NCI-H524 treated with DMSO at 0.1 percent for 48 hours (cell line): ENCODE data around the gene CACNB4.
"Not testable (repeated sequence)": the region's sequence is repeated elsewhere in the genome, so short reads cannot be mapped to it uniquely, and the experiment has no call there.

Source experiments
- DNase-seq: peaks from one replicate; lab custom pipeline; 2025; lab: John Stamatoyannopoulos, UW

The CACNB4 gene

GRCh38 chr2:152098496-152099366, at the start of gene CACNB4:
CACNB4 (minus strand) TSS chr2:152099044.
- DNase-seq: no peak

GRCh38 chr2:152134488-152135280, 35.8 kb upstream of the CACNB4 start:
- DNase-seq: no peak

GRCh38 chr2:152132306-152132705, 33.5 kb upstream of the CACNB4 start:
- DNase-seq: no peak

- no peak for DNase-seq
Measured at GRCh38 chr2:152127628-152128027, 28.8 kb upstream of the CACNB4 start.

GRCh38 chr2:152126664-152127063, 27.8 kb upstream of the CACNB4 start:
- DNase-seq: no peak

GRCh38 chr2:152122161-152122560, 23.3 kb upstream of the CACNB4 start:
- DNase-seq: no peak

- no peak for DNase-seq
Measured at GRCh38 chr2:152120430-152120829, 21.6 kb upstream of the CACNB4 start.

GRCh38 chr2:152115952-152116351, 17.1 kb upstream of the CACNB4 start:
- DNase-seq: no peak

DNA sequence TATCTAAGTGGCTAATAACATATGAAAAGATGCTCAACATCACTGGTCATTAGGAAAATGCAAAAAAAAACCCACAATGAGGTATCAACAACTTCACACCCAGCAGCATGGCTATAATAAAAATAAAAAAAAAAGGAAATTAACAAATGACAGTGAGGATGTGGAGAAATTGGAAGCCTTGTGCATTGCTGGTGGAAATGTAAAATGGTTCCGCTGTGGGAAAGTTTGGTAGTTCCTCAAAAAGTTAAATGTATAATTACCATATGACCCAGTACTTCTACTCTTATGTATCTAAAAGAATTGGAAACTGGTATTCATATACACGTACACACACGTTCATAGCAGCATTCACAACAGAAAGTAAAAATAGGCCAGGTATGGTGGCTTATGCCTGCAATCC, 15.5 kb upstream of the CACNB4 start:
- no peak for DNase-seq

DNA sequence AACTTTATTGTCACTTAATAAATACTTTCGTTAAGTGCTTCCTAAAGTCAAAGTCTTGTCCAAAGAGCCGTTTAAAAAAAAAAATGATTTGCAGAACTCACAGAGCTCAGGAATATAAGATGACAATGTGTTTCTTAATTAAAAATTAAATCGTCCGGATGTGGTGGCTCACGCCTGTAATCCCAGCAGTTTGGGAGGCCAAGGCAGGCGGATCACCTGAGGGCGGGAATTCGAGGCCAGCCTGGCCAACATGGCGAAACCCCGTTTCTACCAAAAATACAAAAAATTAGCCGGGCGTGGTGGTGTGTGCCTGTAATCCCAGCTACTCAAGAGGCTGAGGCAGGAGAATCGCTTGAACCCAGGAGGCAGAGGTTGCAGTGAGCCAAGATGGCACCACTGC, 8.3 kb upstream of the CACNB4 start:
- DNase-seq: not testable (repeated sequence)

DNA sequence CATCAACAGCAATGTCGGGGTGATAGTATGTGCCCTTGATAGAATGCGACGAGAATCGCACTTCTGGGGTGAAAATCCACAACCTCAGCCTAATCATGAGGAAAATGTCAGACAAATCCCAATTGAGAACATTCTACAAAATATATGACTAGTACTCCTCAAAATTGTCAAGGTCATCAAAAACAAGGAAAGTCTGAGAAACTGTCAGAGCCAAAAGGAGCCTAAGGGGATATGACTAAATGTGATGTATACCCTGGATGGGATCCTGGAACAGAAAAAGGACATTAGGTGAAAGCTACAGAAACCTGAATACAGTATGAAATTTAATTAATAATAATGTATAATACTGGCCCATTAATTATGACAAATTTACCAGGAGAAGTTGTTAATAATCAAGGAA, 7.6 kb upstream of the CACNB4 start:
- DNase-seq: no peak

DNA sequence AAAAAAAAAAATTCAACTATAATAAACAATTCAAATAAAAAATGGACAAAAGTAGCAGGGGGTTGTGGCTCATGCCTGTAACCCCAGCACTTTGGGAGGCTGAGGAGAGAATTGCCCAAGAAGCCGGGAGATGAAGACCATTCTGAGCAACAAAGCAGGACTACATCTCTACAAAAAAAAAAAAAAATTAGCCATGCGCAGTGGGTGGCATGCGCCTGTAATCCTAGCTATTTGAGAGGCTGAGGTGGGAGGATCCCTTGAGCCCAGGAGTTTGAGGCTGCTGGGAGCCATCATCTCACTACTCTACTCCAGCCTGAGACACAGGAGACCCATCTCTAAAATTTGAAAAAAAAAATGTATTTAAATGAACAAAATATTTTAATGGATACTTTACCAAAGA, 4.4 kb upstream of the CACNB4 start:
- DNase-seq: no peak

DNA sequence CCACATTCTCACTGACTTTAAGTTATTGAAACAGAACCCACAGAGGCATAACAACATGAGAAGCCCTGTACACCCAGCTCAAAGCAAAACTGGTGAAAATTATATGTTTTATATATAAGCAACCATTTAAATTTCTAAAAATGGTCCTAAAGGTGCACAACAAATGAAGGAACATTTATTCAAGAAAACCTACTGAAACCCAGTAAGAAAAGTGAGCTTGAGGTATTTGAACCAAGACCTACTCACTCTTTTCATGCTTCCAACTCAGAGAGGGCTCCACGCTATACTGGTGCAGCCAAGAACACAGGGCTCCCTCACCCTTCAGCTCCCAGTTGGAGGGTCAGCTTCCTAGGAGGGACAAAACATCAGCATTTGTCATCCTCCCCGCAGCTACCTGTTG, 2.1 kb upstream of the CACNB4 start:
- no peak for DNase-seq

DNA sequence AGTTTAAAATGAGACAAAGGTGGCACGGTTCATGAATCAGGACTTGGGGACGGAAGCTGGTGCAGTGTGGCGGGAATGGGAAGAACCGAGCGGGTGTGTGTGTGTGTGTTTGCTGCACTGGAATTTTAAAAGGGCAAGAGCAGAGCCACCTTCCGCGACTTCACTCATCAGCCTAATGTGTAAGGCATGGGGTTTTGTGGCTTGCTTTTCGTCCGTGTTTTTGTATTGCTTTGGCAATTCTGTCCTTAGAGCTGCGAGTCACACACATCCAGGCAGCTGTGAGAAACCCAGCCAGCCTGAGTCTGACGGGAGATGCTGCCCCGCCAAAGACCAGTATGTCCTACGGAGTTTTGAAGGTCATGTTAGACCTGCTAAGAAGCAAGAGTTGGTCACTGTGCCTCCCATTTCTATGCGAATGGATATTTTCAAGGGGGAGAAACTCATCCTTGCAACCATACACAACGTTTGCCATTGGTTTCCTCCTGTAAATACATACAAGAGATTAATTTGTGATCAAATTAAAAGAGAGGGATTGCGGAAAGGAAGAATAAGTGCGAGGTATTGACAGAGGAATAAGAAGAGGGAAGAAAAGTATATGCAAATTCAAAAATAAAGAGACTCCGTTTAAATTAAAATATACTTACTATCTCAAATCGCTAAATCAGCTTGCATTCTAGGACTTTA, 665 bp upstream of the CACNB4 start:
- DNase-seq: no peak

GRCh38 chr2:152097801-152098495, 896 bp downstream of the CACNB4 start:
- DNase-seq: no peak

GRCh38 chr2:152097290-152097800, 1.5 kb downstream of the CACNB4 start:
- DNase-seq: no peak

DNA sequence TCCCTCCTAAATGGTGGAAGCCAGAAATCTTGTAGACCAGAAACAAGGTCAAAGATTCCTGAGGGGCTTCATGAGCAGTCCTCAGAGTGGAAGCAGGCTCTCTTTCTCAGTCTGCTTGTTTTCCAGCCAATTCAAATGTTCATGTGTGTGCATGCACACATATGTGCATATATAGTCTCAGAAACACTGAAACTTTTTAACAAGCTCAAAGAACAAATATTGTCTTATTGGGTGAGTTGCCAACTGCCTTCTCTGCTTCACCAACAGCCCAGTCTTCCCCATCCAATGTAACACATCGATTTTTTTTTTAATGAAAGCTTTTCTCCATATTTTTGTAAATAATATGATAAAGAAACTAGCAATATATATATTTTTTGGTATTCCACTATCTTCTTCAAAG, 3.7 kb downstream of the CACNB4 start:
- DNase-seq: no peak

DNA sequence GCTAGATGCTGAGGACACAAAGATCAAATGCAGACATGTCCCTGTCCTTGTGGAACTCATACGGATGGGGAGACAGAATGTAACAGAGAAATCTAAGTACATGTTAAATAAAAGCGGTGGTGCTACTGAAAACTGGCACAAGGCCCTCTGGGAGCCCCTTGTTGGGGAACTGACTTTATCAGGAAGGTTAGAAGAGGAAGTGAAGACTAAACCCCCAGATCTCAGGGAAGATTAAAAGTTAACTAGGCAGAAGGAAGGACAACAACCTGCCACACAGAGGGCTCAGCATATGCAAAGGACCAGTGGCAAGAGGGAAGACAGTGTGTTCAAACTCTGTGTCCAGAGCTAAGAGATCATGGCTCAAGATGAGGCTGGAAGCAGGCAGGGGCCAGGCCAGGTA, 4.8 kb downstream of the CACNB4 start:
- DNase-seq: no peak

- DNase-seq: no peak
Measured at GRCh38 chr2:152093464-152093863, 5.4 kb downstream of the CACNB4 start.

DNA sequence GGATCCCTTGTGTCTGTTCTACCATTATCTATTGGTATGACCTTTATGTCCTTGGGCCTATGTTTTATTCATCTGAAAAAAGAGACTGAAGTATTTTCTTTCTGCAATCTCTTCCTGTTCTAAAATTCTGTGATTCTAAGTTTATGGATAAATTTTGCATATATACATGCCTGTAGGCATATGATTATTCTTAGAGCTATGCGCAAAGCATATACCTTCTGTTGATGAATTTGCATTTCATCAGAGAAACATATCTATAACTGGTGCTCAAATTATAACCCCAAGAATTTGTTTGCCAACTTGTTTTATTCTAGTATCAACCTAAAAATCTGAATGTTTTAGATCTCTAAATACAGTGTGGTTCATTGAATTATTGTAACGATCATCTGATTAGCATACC, 6.7 kb downstream of the CACNB4 start:
- DNase-seq: no peak

DNA sequence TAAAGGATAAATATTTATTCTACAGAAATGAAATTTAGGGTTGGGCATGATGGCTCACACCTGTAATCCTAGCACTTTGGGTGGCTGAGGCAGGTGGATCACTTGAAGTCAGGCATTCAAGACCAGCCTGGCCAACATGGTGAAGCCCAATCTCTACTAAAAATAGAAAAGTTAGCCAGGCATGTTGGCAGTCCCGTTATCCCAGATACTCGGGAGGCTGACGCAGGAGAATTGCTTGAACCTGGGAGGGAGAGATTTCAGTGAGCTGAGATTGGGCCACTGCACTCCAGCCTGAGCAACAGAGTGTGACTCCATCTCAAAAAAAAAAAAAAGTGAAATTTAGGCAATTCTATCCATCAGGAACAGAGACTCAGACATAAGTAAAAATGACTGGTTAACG, 8.1 kb downstream of the CACNB4 start:
- DNase-seq: not testable (repeated sequence)

DNA sequence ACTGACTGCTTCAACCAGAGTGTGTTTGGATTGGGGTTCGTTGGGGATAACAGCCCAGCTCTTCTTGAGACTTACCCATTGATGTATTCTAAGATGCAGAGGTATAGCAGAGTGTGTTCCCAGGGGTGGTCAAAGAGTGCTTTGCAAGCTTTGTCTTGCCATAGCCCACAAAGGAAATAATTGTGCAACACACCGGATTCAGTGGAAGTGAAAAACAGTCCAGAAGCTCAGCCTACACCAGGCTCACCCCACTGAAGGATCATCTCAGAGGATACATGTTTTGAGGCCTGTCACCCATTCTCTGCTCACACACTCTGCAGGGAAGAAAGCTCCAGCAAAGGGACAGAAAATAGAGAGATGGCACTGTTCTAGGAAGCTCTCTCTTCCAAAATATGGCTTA, 9.6 kb downstream of the CACNB4 start:
- no peak for DNase-seq
